ENCODE results near the gene CHRNA7.

CHRNA7 gene

GRCh38 chr15:32089851-32090359 lies 59.6 kb downstream of the CHRNA7 start:
- DNase-seq (ENCODE audit: low read depth): no peak

- DNase-seq (ENCODE audit: low read depth): no peak
Observed at GRCh38 chr15:32091505-32092380, 61.4 kb downstream of the CHRNA7 start.

GRCh38 chr15:32096213-32096612 lies 65.9 kb downstream of the CHRNA7 start:
- no peak for DNase-seq (ENCODE audit: low read depth)

- no peak for DNase-seq (ENCODE audit: low read depth)
Observed at GRCh38 chr15:32096916-32097617, 66.8 kb downstream of the CHRNA7 start.

- no peak for DNase-seq (ENCODE audit: low read depth)
Observed at GRCh38 chr15:32098033-32098432, 67.7 kb downstream of the CHRNA7 start.

- DNase-seq (ENCODE audit: low read depth): no peak
Observed at GRCh38 chr15:32099097-32099785, 68.9 kb downstream of the CHRNA7 start.

GRCh38 chr15:32099956-32100684 lies 69.8 kb downstream of the CHRNA7 start:
- no peak for DNase-seq (ENCODE audit: low read depth)

GRCh38 chr15:32104061-32104995 lies 74.0 kb downstream of the CHRNA7 start:
- DNase-seq (ENCODE audit: low read depth): no peak

- no peak for DNase-seq (ENCODE audit: low read depth)
Observed at GRCh38 chr15:32105258-32106241, 75.2 kb downstream of the CHRNA7 start.

- DNase-seq (ENCODE audit: low read depth): no peak
Observed at GRCh38 chr15:32106401-32107381, 76.4 kb downstream of the CHRNA7 start.

GRCh38 chr15:32107477-32108080 lies 77.3 kb downstream of the CHRNA7 start:
- DNase-seq (ENCODE audit: low read depth): no peak

GRCh38 chr15:32108661-32109060 lies 78.3 kb downstream of the CHRNA7 start:
- no peak for DNase-seq (ENCODE audit: low read depth)

GRCh38 chr15:32112101-32112500 lies 81.8 kb downstream of the CHRNA7 start:
- no peak for DNase-seq (ENCODE audit: low read depth)

GRCh38 chr15:32113224-32113623 lies 82.9 kb downstream of the CHRNA7 start:
- no peak for DNase-seq (ENCODE audit: low read depth)

- no peak for DNase-seq (ENCODE audit: low read depth)
Observed at GRCh38 chr15:32117122-32117521, 86.8 kb downstream of the CHRNA7 start.

GRCh38 chr15:32119286-32119685 lies 89.0 kb downstream of the CHRNA7 start:
- DNase-seq (ENCODE audit: low read depth): no peak

- DNase-seq (ENCODE audit: low read depth): no peak
Observed at GRCh38 chr15:32119694-32120330, 89.5 kb downstream of the CHRNA7 start.
